Measurements from ENCODE around the gene NUP188. TPM values are rescaled to one million over a fixed set of nuclear protein-coding genes. Genes with fewer than 3 reads are reported as not detected.

NUP188 gene
- total and polyA plus RNA-seq, 10 of the 15 experiments (the other 5 are each of a cell fraction or from before 2014, with no cell fraction given): 1.4 to 73.7 (median 48.9) TPM

DNA sequence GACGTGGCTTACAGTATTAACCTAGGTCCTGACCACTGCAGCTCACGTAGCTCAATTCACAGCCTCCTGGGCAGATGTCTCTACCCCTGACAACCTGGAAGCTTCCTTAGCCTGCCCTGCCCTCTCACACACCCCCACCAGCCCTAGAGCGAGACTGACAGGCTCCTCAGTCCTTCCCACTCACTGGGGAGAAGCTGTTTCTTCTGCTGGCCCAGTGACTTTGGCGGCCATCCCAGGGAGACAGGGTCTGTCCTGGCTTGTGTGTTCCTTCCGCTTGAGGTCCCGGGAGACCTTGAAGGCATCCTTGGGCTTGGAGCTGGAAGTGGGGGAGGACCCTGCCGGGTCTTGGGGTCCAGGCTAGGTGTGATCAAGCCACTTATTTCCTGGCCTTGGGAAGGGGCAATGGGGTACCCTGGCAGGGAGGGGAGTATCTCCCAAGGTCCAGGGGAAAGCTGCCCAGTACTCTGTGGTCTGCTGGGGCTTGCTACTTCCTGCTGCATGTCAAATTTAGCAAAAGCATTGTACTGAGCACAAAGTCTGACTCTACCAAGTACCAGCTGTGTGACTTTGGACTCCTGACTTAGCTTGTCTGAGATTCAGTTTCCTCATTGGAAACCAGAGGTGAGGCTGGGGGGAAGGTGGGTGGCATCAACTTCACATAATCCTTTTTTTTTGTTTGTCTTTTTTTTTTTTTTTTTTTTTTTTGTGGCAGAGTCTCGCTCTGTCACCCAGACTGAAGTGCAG, 90.8 kb downstream of the NUP188 start:
- Histone ChIP-seq H3K36me3 (ENCODE audit: control insufficient read depth in 2 of 2, insufficient read depth in 2 of 2, low read length in 1 of 2) (peaks cover 0 to 9% of the 10 kb centered on the region in 2 experiments; a peak in 3 of 4 replicates), H3K27ac (ENCODE audit: control insufficient read depth, insufficient read depth) (no peak overlapping the region), H3K4me1 (ENCODE audit: control insufficient read depth, insufficient read depth, low read length) (peaks cover 17% of the 10 kb centered on the region), H3K27me3 (replicated peaks in 1 of 2; ENCODE audit: control insufficient read depth in 2 of 2, insufficient read depth in 2 of 2, low read length in 1 of 2) (no peaks in the 10 kb centered on the region), H3K4me3 (no peak overlapping the region), H3K9me3 (replicated peaks; ENCODE audit: control insufficient read depth, insufficient read depth, low read length) (no peaks in the 10 kb centered on the region), H2AFZ (ENCODE audit: control insufficient read depth, low read depth, low read length) (no peak overlapping the region), H3K4me2 (ENCODE audit: control insufficient read depth, insufficient read depth) (peak overlapping the region; percentile 93), H3K79me2 (ENCODE audit: control insufficient read depth, insufficient read depth, low read length) (peaks cover 19% of the 10 kb centered on the region), H4K20me1 (ENCODE audit: control insufficient read depth, insufficient read depth) (no peaks in the 10 kb centered on the region), H3K9ac (ENCODE audit: control insufficient read depth, insufficient read depth, low read length) (peak overlapping the region; percentile 69; the same call in 1 of the 2 replicates)
- no TSS peak for BruUV-seq (replicated peaks)
- ChIA-PET CTCF (interaction anchor here (0.6 to 1.8 kb wide), 6 partner anchors 9 to 587 kb away, joined by 3 to 5 read pairs (median 4); partner anchors contain the start of gene ENDOG), RAD21 (ENCODE audit: unreplicated experiment) (interaction anchor here (0.7 kb wide), 1 partner anchor 73 kb away, joined by 3 read pairs; the partner anchor contains the start of gene PTPA), SMC1A (ENCODE audit: uncharacterized antibody, unreplicated experiment) (interaction anchor here (0.8 to 1.3 kb wide), 2 partner anchors 8 to 16 kb away, joined by 3 read pairs; no protein-coding TSS in a partner anchor), POLR2A (interaction anchor here (0.6 to 0.9 kb wide), 5 partner anchors 13 to 671 kb away, joined by 4 to 6 read pairs (median 6); no protein-coding TSS in a partner anchor)
- intact Hi-C loops (cut with micrococcal nuclease; ENCODE audit: unreplicated experiment) (no loop called here), in situ Hi-C loops (cut with MboI) (no loop called here)
- no peak for ATAC-seq
- DNase-seq (ENCODE audit: low read depth, low spot score): no peak
- WGBS (ENCODE audit: insufficient coverage, insufficient replicate concordance, low lambda C conversion rate, missing lambda C conversion rate): 63% methylated on average over 7 of the region's 8 CpGs
- TF ChIP-seq SMARCA5 (IDR thresholded peaks at IDR 0.05): no peak
- TF ChIP-seq, protein P1, sequence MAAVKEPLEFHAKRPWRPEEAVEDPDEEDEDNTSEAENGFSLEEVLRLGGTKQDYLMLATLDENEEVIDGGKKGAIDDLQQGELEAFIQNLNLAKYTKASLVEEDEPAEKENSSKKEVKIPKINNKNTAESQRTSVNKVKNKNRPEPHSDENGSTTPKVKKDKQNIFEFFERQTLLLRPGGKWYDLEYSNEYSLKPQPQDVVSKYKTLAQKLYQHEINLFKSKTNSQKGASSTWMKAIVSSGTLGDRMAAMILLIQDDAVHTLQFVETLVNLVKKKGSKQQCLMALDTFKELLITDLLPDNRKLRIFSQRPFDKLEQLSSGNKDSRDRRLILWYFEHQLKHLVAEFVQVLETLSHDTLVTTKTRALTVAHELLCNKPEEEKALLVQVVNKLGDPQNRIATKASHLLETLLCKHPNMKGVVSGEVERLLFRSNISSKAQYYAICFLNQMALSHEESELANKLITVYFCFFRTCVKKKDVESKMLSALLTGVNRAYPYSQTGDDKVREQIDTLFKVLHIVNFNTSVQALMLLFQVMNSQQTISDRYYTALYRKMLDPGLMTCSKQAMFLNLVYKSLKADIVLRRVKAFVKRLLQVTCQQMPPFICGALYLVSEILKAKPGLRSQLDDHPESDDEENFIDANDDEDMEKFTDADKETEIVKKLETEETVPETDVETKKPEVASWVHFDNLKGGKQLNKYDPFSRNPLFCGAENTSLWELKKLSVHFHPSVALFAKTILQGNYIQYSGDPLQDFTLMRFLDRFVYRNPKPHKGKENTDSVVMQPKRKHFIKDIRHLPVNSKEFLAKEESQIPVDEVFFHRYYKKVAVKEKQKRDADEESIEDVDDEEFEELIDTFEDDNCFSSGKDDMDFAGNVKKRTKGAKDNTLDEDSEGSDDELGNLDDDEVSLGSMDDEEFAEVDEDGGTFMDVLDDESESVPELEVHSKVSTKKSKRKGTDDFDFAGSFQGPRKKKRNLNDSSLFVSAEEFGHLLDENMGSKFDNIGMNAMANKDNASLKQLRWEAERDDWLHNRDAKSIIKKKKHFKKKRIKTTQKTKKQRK (IDR thresholded peaks at IDR 0.05; ENCODE audit: low read depth, low read length): no peak
- TF ChIP-seq, protein P2, sequence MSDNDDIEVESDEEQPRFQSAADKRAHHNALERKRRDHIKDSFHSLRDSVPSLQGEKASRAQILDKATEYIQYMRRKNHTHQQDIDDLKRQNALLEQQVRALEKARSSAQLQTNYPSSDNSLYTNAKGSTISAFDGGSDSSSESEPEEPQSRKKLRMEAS (IDR thresholded peaks at IDR 0.05; ENCODE audit: low read depth, low read length): no peak
- TF ChIP-seq MYC (IDR thresholded peaks at IDR 0.05; ENCODE audit: insufficient read depth, insufficient read length, insufficient replicate concordance, low read length, severe bottlenecking): no peak
- TF ChIP-seq RELA (IDR thresholded peaks at IDR 0.05; ENCODE audit: borderline replicate concordance, partially characterized antibody): no peak
- TF ChIP-seq NFYB (IDR thresholded peaks at IDR 0.05; ENCODE audit: insufficient read depth, low read depth, low read length): no peak
- TF ChIP-seq, protein P3, sequence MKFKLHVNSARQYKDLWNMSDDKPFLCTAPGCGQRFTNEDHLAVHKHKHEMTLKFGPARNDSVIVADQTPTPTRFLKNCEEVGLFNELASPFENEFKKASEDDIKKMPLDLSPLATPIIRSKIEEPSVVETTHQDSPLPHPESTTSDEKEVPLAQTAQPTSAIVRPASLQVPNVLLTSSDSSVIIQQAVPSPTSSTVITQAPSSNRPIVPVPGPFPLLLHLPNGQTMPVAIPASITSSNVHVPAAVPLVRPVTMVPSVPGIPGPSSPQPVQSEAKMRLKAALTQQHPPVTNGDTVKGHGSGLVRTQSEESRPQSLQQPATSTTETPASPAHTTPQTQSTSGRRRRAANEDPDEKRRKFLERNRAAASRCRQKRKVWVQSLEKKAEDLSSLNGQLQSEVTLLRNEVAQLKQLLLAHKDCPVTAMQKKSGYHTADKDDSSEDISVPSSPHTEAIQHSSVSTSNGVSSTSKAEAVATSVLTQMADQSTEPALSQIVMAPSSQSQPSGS (IDR thresholded peaks at IDR 0.05; ENCODE audit: low read length): no peak
- TF ChIP-seq, protein P4, sequence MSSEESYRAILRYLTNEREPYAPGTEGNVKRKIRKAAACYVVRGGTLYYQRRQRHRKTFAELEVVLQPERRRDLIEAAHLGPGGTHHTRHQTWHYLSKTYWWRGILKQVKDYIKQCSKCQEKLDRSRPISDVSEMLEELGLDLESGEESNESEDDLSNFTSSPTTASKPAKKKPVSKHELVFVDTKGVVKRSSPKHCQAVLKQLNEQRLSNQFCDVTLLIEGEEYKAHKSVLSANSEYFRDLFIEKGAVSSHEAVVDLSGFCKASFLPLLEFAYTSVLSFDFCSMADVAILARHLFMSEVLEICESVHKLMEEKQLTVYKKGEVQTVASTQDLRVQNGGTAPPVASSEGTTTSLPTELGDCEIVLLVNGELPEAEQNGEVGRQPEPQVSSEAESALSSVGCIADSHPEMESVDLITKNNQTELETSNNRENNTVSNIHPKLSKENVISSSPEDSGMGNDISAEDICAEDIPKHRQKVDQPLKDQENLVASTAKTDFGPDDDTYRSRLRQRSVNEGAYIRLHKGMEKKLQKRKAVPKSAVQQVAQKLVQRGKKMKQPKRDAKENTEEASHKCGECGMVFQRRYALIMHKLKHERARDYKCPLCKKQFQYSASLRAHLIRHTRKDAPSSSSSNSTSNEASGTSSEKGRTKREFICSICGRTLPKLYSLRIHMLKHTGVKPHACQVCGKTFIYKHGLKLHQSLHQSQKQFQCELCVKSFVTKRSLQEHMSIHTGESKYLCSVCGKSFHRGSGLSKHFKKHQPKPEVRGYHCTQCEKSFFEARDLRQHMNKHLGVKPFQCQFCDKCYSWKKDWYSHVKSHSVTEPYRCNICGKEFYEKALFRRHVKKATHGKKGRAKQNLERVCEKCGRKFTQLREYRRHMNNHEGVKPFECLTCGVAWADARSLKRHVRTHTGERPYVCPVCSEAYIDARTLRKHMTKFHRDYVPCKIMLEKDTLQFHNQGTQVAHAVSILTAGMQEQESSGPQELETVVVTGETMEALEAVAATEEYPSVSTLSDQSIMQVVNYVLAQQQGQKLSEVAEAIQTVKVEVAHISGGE (CRISPR knock-in tag; IDR thresholded peaks at IDR 0.05): no peak
- TF ChIP-seq ZBED1 (IDR thresholded peaks at IDR 0.05; ENCODE audit: borderline replicate concordance): no peak
- TF ChIP-seq, protein P5, sequence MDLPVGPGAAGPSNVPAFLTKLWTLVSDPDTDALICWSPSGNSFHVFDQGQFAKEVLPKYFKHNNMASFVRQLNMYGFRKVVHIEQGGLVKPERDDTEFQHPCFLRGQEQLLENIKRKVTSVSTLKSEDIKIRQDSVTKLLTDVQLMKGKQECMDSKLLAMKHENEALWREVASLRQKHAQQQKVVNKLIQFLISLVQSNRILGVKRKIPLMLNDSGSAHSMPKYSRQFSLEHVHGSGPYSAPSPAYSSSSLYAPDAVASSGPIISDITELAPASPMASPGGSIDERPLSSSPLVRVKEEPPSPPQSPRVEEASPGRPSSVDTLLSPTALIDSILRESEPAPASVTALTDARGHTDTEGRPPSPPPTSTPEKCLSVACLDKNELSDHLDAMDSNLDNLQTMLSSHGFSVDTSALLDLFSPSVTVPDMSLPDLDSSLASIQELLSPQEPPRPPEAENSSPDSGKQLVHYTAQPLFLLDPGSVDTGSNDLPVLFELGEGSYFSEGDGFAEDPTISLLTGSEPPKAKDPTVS (IDR thresholded peaks at IDR 0.05; ENCODE audit: low read depth, low read length): no peak
- TF ChIP-seq MTA2 (IDR thresholded peaks at IDR 0.05; ENCODE audit: low read depth): no peak
- no peak for TF ChIP-seq NR2F1 (conservative IDR thresholded peaks at IDR 0.05)
- FAIRE-seq: no peak

Measured in GM12878 (cell line).